Motor neuron (in vitro differentiated cells): ENCODE results near the gene PARD3. TPM values are rescaled to one million over a fixed set of nuclear protein-coding genes. Genes with fewer than 3 reads are reported as not detected.

ENCODE experiments used
- ATAC-seq, 8 experiments: fragments of 200-7000 bp; cut with Tn5 transposase; replicated peaks in 6 of 8; 2 replicates each; pipeline ENCODE4 v1.8.0; 2021; ENCODE audit warnings: mild to moderate bottlenecking in 8 of 8, moderate library complexity in 8 of 8
- H3K27ac ChIP-seq, 2 donors: fragments of 250-450 bp; sonication (Bioruptor Pico); 2 replicates each; pipeline ENCODE4 v1.9.0; 2021; ENCODE audit warnings: antibody characterized with exemption in 2 of 2, mild to moderate bottlenecking in 2 of 2, moderate library complexity in 1 of 2
- H3K4me1 ChIP-seq, 2 donors: fragments of 250-450 bp; sonication (Bioruptor Pico); replicated peaks in 1 of 2; 2 replicates each; pipeline ENCODE4 v1.6.1; 2021; ENCODE audit warnings: antibody characterized with exemption in 2 of 2, mild to moderate bottlenecking in 2 of 2, moderate library complexity in 1 of 2
- H3K4me3 ChIP-seq, 5 donors: fragments of 250-450 bp; sonication (Bioruptor Pico); 2 replicates each; pipeline ENCODE4 v1.9.0; 2021; ENCODE audit warnings: antibody characterized with exemption in 5 of 5, mild to moderate bottlenecking in 5 of 5, moderate library complexity in 4 of 5
- WGBS, 10 experiments: fragments of 450-650 bp; shearing (Covaris generic); methylation state at CpG; one replicate each; pipeline ENCODE4 v1.0.0; 2022; 5-methylcytosine and 5-hydroxymethylcytosine counted together
- in situ Hi-C, 9 experiments: fragments of 400-800 bp; cut with MboI; loops; one replicate each; pipeline ENCODE4 v1.15.0; 2021; ENCODE audit warnings: low sequenced_read_pairs in 9 of 9, low pct_unique_long_range_greater_than_20kb in 2 of 9; ENCODE audit not compliant: unreplicated experiment in 9 of 9
- total RNA-seq, 8 experiments: library from RNA; unstranded; fragments of 300-600 nt; gene quantifications; 2 replicates each; pipeline versions ENCODE4 v1.2.3 to v1.2.4, GENCODE V29; 2022

The PARD3 gene
- total RNA-seq, 8 experiments from 2014 or later: 21.5 to 154 (median 34.0) TPM

- in situ Hi-C loops: no loop called here
- Histone ChIP-seq H3K4me1 (peaks cover 0 to 13% of the 10 kb centered on the region in 2 donors), H3K27ac (no peak overlapping the region), H3K4me3 (no peak overlapping the region)
- ATAC-seq: no peak
- WGBS, 10 experiments: 23 to 100% (median 100%) methylated on average over 1 of the region's 1 CpG; no CpG with 5 or more reads in 3 of the 10 experiments
Observed at GRCh38 chr10:34343764-34344163, 471.3 kb downstream of the PARD3 start.

GRCh38 chr10:34341473-34341872, 473.6 kb downstream of the PARD3 start:
- WGBS, 10 experiments: 26 to 100% (median 80%) methylated on average over 1 to 4 of the region's 4 CpGs
- Histone ChIP-seq H3K4me1 (peaks cover 0 to 13% of the 10 kb centered on the region in 2 donors), H3K4me3 (no peak overlapping the region), H3K27ac (no peak overlapping the region)
- ATAC-seq: peak in 3 of 8 experiments; percentile 20 to 24 (median 23)
- in situ Hi-C loops: no loop called here

- in situ Hi-C loops: no loop called here
- WGBS, 10 experiments: 0 to 100% (median 82%) methylated on average over 1 of the region's 1 CpG; no CpG with 5 or more reads in 2 of the 10 experiments
- Histone ChIP-seq H3K27ac (no peak overlapping the region), H3K4me1 (peaks cover 0 to 13% of the 10 kb centered on the region in 2 donors), H3K4me3 (no peak overlapping the region)
- ATAC-seq: peak in 2 of 8 experiments; percentile 55 to 91
Observed at GRCh38 chr10:34340934-34341333, 474.2 kb downstream of the PARD3 start.

GRCh38 chr10:34339816-34340553, 475.1 kb downstream of the PARD3 start:
- Histone ChIP-seq H3K27ac (no peak overlapping the region), H3K4me1 (peaks cover 0 to 13% of the 10 kb centered on the region in 2 donors), H3K4me3 (no peak overlapping the region)
- ATAC-seq: no peak
- WGBS, 10 experiments: 75 to 100% (median 94%) methylated on average over 1 to 2 of the region's 2 CpGs; no CpG with 5 or more reads in 2 of the 10 experiments
- in situ Hi-C loops: no loop called here

GRCh38 chr10:34337917-34338316, 477.2 kb downstream of the PARD3 start:
- Histone ChIP-seq H3K4me3 (no peak overlapping the region), H3K27ac (no peak overlapping the region), H3K4me1 (peaks cover 0 to 13% of the 10 kb centered on the region in 2 donors)
- in situ Hi-C loops: no loop called here
- no peak for ATAC-seq
- WGBS, 10 experiments: 0 to 100% (median 98%) methylated on average over 1 to 3 of the region's 3 CpGs; no CpG with 5 or more reads in 2 of the 10 experiments

GRCh38 chr10:34335960-34336690, 479.0 kb downstream of the PARD3 start:
- ATAC-seq: no peak
- no peak overlapping the region for H3K4me3 ChIP-seq
- 81 to 100% (median 93%) methylated on average over 1 to 5 of the region's 5 CpGs for WGBS, 10 experiments
- H3K27ac ChIP-seq: no peak overlapping the region
- H3K4me1 ChIP-seq: peaks cover 0 to 13% of the 10 kb centered on the region in 2 donors
- in situ Hi-C loops: no loop called here

- Histone ChIP-seq H3K4me3 (no peak overlapping the region), H3K27ac (no peak overlapping the region), H3K4me1 (peaks cover 0 to 3% of the 10 kb centered on the region in 2 donors)
- in situ Hi-C loops: no loop called here
- 80 to 100% (median 94%) methylated on average over 1 to 4 of the region's 4 CpGs for WGBS, 10 experiments
- ATAC-seq: no peak
Observed at GRCh38 chr10:34334908-34335307, 480.2 kb downstream of the PARD3 start.

- ATAC-seq: peak in 1 of 8 experiments; percentile 20
- Histone ChIP-seq H3K4me1 (no peaks in the 10 kb centered on the region), H3K4me3 (no peak overlapping the region), H3K27ac (no peak overlapping the region)
- in situ Hi-C loops: no loop called here
- WGBS, 10 experiments: 75 to 100% (median 90%) methylated on average over 1 to 2 of the region's 2 CpGs
Observed at GRCh38 chr10:34333513-34333912, 481.6 kb downstream of the PARD3 start.

GRCh38 chr10:34327184-34327583, 487.9 kb downstream of the PARD3 start:
- H3K27ac ChIP-seq: peak overlapping the region in 1 of 2 donors; percentile 27

GRCh38 chr10:34323192-34323591, 491.9 kb downstream of the PARD3 start:
- 8 to 100% (median 80%) methylated on average over 1 of the region's 1 CpG; no CpG with 5 or more reads in 2 of the 10 experiments for WGBS, 10 experiments
- Histone ChIP-seq H3K27ac (no peak overlapping the region), H3K4me1 (peaks cover 0 to 26% of the 10 kb centered on the region in 2 donors), H3K4me3 (no peak overlapping the region)
- in situ Hi-C loops: no loop called here
- ATAC-seq: no peak

More at GRCh38 chr10:34327184-34327583, 487.9 kb downstream of the PARD3 start:
- in situ Hi-C loops: no loop called here
- Histone ChIP-seq H3K4me3 (no peak overlapping the region), H3K4me1 (peaks cover 0 to 14% of the 10 kb centered on the region in 2 donors)
- 39 to 100% (median 78%) methylated on average over 1 to 3 of the region's 4 CpGs; no CpG with 5 or more reads in 3 of the 10 experiments for WGBS, 10 experiments
- ATAC-seq: no peak

GRCh38 chr10:34320265-34320664, 494.8 kb downstream of the PARD3 start:
- H3K27ac ChIP-seq: no peak overlapping the region
- H3K4me1 ChIP-seq: peaks cover 0 to 16% of the 10 kb centered on the region in 2 donors
- WGBS, 10 experiments: 0 to 87% (median 69%) methylated on average over 3 to 4 of the region's 4 CpGs
- no peak overlapping the region for H3K4me3 ChIP-seq
- ATAC-seq: peak in 4 of 8 experiments; percentile 28 to 63 (median 40)
- in situ Hi-C loops: no loop called here

GRCh38 chr10:34319197-34319846, 495.8 kb downstream of the PARD3 start:
- in situ Hi-C loops: no loop called here
- no peak overlapping the region for H3K4me3 ChIP-seq
- 30 to 100% (median 86%) methylated on average over 1 to 6 of the region's 6 CpGs; no CpG with 5 or more reads in 1 of the 10 experiments for WGBS, 10 experiments
- peak in 6 of 8 experiments; percentile 41 to 94 (median 78) for ATAC-seq
- H3K4me1 ChIP-seq: peaks cover 0 to 16% of the 10 kb centered on the region in 2 donors
- no peak overlapping the region for H3K27ac ChIP-seq

- WGBS, 10 experiments: 89 to 100% (median 95%) methylated on average over 1 to 2 of the region's 2 CpGs; no CpG with 5 or more reads in 2 of the 10 experiments
- H3K4me3 ChIP-seq: no peak overlapping the region
- H3K27ac ChIP-seq: no peak overlapping the region
- ATAC-seq: no peak
- H3K4me1 ChIP-seq: peaks cover 0 to 11% of the 10 kb centered on the region in 2 donors
- in situ Hi-C loops: no loop called here
Observed at GRCh38 chr10:34316154-34316553, 498.9 kb downstream of the PARD3 start.
